Astrocyte of the spinal cord (primary cell): ENCODE data around the gene PDLIM5.

ENCODE experiments used
- DNase-seq: peaks from one replicate; pipeline ENCODE4 v3.0.0; 2011; ENCODE audit warnings: low read depth, low spot score
- H3K4me3 ChIP-seq: 2 replicates; pipeline ENCODE4 v1.5.1; 2011; ENCODE audit warnings: low read depth, mild to moderate bottlenecking, low read length, moderate library complexity
- CTCF ChIP-seq: IDR thresholded peaks from 2 replicates; pipeline ENCODE4 v1.5.1; 2012; ENCODE audit warnings: low read depth, mild to moderate bottlenecking, low read length, inconsistent platforms
- in situ Hi-C: cut with HindIII; loops from 2 replicates; pipeline ENCODE4 v1.10.0; 2017; ENCODE audit warnings: low sequenced_read_pairs

PDLIM5 gene

GRCh38 chr4:94462572-94462971 is 10.8 kb downstream of the PDLIM5 start:
- no peak for DNase-seq
- H3K4me3 ChIP-seq: no peak overlapping the region
- in situ Hi-C loops: no loop called here
- TF ChIP-seq CTCF: no peak

- no peak for TF ChIP-seq CTCF
- in situ Hi-C loops: no loop called here
- DNase-seq: peak; percentile 38
- no peak overlapping the region for H3K4me3 ChIP-seq
Observed at GRCh38 chr4:94463771-94464170, 12.0 kb downstream of the PDLIM5 start.

GRCh38 chr4:94466371-94466770 is 14.6 kb downstream of the PDLIM5 start:
- DNase-seq: no peak
- H3K4me3 ChIP-seq: no peak overlapping the region
- no peak for TF ChIP-seq CTCF
- in situ Hi-C loops: no loop called here

GRCh38 chr4:94466923-94467322 is 15.2 kb downstream of the PDLIM5 start:
- no peak for DNase-seq
- in situ Hi-C loops: no loop called here

GRCh38 chr4:94468093-94468769 is 16.5 kb downstream of the PDLIM5 start:
- in situ Hi-C loops: no loop called here

More at GRCh38 chr4:94466923-94467322, 15.2 kb downstream of the PDLIM5 start:
- TF ChIP-seq CTCF: no peak
- no peak overlapping the region for H3K4me3 ChIP-seq

GRCh38 chr4:94469221-94469784 is 17.6 kb downstream of the PDLIM5 start:
- TF ChIP-seq CTCF: no peak
- no peak overlapping the region for H3K4me3 ChIP-seq
- in situ Hi-C loops: no loop called here
- DNase-seq: no peak

More at GRCh38 chr4:94468093-94468769, 16.5 kb downstream of the PDLIM5 start:
- H3K4me3 ChIP-seq: no peak overlapping the region
- no peak for TF ChIP-seq CTCF
- no peak for DNase-seq
